DLD1 (cell line): ENCODE data around the gene NCAN.

Experiments used
- in situ Hi-C: cut with HindIII; loops from 2 replicates; pipeline ENCODE4 v1.10.0; 2017; ENCODE audit warnings: low sequenced_read_pairs

Gene NCAN

DNA sequence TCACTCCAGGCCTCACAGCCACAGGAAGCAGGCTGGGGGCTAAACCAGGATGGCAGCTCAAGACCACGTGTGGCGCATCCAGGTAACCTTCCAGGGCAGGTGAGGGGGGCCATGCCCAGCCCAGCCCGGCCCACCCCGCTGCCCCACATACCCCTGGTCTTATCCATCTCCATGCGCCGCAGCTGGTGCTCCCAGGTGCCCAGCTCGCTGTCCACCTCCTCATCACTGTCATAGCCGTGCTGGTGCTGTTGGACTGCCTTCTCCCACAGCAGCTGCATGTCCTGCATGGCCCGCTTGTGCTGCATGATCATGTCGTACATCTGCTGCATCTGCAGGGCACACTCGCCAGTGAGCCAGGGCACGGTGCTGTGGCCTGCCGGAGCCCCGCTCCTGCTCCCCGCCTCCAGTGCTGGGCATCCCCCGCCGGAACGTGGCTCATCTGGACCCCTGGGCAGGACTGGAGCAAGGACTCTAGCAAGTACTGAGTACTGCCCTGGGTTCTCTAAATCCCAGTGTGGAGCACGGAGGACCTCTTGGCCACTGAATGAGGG lies 67.4 kb downstream of the NCAN start:
- in situ Hi-C loops: no loop called here

DNA sequence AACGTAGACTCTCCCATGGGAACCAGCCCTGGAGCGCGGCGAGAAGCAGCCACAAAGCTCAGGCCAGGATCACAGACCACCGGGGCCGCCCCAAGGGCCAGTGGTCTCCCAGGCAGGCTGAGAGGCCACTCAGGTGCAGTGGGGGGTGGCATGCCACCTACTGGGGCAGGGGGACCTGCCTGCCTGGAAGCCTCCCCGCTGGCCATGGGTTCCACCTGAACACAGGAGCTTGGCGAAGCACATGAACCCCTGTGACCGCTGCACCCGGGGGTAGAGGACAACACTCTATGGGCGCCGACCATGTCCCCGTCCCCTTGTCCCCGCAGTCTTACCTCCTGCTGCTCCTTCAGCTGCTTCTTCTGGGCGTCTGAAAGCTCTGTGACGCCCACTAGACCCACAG lies 68.1 kb downstream of the NCAN start:
- in situ Hi-C loops: no loop called here

DNA sequence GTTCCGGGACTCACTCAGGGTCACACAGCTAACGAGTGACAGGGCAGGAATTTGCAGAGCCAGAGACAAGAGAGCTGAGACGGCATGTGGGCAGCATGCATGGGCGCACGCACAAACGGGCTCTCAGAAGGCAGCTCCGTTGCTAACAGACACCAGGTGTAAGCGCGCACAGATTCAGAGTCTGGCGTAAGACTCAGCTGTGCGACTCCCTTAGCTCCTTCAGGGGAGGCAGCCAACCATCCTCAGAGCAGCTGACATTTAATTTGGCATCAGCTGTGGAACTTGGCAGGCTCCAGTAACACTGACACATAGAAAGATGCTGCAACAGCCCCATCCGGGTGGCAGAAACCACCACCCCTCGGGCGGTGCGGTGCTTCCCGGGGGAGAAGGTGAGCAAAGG lies 68.8 kb downstream of the NCAN start:
- in situ Hi-C loops: no loop called here

DNA sequence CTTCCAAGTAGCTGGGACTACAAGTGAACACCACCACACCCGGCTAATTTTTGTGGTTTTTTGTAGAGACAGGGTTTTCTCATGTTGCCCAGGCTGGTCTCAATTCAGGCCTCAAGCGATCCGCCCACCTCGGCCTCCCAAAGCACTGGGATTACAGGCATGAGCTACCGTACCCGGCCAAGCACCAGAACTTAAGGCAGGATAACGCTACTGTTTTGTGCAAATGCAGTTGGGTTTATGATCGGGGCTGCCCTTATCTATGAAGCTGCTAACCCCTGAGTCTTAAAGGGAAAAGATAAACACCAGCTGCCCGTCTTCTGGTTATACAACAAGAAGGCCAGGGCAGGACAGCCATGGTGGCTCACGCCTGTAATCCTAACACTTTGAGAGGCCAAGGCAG lies 73.9 kb downstream of the NCAN start:
- in situ Hi-C loops: no loop called here

DNA sequence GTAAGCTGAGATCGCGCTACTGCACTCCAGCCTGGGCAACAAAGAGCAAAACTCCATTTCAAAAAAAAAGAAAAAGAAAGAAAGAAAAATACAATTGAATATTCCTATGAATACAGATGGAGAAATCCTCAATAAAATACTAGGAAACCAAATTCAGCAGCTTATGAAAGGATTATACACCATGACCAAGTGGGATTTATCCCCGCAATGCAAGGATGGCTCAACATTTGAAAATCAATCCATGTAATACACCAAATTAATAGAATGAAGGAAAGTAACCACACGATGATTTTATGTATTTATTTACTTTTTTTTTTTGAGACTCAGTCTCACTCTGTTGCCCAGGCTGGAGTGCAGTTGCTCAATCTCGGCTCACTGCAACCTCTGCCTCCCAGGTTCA lies 80.8 kb downstream of the NCAN start:
- in situ Hi-C loops: no loop called here

DNA sequence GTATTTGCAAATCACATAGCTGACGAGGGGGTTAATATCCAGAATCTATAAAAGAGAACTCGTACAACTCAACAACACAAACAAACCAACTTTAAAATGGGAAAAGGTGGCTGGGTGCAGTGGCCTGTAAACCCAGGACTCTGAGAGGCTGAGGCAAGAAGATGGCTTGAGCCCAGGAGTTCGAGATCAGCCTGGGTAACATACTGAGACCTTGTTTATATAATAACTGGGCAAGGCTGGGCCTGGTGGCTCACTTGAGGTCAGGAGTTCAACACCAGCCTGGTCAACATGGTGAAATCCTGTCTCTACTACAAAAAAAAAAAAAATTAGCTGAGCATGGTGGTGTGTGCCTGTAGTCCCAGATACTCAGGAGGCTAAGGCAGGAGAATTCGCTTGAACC lies 83.2 kb downstream of the NCAN start:
- in situ Hi-C loops: no loop called here

DNA sequence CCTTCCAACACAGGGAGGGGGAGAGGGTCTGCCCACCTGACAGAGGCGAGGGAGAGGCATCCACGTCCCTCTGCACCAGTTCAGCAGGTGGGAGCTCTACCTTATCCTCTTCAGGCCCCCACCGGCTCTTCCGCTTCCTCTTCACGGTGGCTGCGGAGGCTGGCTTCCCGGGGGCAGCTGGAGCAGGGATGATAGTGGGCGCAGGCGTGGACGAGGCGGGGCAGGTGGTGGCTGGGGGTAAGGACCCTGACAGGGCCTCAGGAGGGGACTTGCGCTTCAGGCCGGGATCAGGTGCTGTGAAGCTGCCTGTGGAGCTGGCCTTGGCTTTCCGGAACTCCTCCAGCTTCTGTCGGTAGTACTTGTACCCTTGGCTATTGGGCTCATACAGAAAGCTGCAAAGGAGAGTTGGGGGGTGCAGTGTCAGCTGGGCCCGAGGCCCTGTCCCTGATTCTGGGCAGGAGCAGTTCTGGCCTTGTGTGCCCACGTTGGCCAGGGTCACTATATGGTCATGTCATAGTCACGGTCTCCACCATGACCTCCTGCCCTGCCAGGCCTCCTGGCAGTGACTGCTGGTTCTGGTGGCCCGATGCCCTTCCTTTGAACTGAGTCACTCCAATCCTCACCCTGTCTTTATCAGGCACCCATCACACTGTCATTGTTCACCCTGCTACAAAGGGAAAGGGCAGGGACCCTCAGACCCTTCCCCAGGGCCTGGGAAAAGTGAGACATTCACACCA lies 85.4 kb downstream of the NCAN start:
- in situ Hi-C loops: no loop called here

DNA sequence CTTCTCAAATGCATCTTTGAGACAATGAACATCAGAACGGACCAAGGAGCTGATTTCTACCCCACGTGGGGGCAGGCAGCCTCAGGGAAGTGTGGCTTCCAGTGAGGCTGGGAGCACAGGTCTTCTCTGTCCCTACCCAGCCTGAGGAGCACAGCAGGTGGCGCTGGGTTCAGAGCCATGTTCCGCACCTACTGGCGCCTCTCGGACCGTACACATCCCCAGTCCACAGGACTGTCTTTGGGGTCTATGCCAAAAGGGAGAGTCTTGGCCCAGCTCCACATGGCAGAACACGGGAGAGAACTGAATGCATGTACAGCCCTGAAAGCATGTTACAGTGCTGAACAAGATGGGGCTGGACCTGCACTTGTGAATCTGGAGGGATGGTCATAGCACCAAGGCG lies 86.0 kb downstream of the NCAN start:
- in situ Hi-C loops: no loop called here

DNA sequence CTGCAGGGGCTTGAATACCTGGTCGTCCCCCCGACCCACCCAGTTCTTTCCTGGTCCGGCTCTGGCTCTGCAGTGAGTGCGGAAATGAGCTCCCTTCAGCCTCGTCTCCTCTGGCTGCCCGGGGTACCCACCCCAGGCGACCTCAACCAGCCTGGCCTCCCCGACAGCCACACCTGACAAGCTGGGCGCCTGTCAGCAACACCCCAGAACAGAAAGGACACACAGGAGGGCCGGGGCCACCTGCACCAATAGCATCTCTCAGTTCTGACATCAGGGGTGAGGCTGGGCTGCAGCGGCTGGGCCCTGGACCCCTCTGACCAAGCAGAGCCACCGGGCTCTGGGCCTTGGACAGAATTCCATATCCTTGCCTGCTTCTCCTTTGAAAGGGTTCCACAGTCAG lies 88.9 kb downstream of the NCAN start:
- in situ Hi-C loops: no loop called here
